ENCODE results near the gene KCNJ12.
"Not testable (repeated sequence)": the region's sequence is repeated elsewhere in the genome, so short reads cannot be mapped to it uniquely, and the experiment has no call there.

Gene KCNJ12

DNA sequence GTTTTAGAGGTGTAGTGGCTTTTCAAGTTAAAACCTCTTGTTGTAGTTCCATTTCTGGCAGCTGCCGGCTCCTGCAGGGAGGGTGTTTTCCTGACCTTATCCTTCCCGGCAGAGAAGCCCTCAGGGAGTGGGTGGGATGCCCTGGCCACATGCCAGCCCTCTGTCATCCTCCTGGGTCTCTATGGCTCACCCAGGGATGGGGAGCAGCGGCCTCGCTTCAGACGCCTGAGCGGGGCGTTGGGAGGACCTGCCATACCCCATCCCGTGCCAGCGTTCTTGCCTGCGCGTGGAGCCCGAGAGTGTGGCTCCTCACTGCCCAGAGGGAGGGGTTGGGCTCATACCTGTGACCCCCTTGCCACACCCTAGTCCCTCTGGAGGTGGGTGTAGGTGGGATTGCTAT is 11.9 kb downstream of the KCNJ12 start:
- no peak for DNase-seq

DNA sequence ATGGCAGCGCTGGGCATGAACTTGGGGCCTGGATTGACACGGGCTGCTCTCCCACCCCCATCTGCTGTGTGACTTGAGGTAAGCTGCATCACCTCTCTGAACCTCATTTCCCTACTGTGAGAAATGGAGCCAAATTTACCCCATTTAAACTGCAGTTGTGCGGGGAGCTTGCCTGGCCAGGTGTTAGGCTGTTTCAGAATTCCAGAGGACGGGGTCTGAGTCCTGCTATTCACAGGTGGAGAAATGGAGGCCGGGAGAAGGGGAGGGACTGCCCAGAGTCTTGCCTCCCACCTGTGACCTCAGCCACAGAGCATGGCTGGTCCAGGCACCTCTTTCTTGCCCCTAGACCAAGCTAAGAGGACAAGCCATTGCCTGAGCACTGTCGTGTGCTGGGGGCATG is 12.8 kb downstream of the KCNJ12 start:
- DNase-seq = no peak

- no peak for DNase-seq
Measured at GRCh38 chr17:21389394-21389793, 13.2 kb downstream of the KCNJ12 start.

GRCh38 chr17:21390294-21390693 is 14.1 kb downstream of the KCNJ12 start:
- no peak for DNase-seq

DNA sequence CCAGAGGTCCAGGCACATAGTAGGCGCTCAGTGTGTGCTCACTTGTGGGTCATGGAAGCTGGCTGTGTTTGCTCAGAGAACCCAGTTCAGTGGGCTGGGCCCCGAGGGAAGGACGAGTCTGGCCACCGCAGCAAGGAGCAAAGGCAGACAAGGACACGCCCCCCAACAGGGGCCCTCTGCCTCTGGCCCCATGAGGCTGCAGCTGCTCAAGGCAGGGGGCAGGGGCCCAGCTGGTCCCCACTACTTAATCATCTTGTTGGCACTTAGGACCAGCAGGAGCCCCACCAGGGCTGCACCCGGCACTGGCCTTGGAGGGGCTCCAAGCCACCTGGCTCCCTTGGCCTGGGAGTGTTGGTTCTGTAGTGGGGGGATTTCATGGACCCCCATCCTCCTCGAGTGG is 16.1 kb downstream of the KCNJ12 start:
- no peak for DNase-seq

DNA sequence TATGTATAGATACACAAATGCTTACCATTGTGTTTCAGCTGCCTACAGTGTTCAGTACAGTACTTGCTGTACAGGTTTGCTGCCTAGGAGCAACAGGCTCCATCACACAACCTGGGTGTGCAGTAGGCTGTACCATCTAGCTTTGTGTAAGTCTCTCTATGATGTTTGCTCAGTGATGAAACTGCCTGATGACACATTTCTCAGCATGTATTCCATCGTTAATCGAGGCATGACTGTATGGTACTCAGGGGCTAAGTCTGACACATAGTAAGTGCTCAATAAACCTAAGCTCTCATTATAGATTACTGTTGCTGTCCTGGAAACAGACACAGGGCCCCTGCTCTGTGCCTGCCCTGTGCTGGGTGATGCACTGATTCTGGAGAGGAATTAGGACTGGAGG is 18.1 kb downstream of the KCNJ12 start:
- DNase-seq = no peak

GRCh38 chr17:21395764-21396163 is 19.6 kb downstream of the KCNJ12 start:
- DNase-seq = no peak

DNA sequence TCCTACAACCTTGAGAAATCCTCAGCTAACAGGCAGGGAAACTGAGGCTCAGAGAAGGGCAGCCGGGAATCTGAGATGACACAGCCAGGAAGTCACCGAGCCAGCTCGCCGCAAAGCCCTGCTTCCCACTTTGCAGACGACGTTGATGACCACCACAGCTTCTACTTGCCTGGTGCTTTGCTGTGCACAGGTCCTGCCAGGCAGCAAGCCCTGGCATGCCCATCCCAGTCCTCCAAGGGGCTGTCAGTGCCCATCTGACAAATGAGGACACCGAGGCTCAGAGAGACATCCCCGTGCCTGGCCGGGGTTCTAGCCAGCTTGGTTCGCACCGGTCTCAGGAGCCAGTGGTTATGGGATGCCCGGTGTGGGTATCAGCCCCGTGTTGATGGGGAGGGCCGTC is 20.1 kb downstream of the KCNJ12 start:
- no peak for DNase-seq

DNA sequence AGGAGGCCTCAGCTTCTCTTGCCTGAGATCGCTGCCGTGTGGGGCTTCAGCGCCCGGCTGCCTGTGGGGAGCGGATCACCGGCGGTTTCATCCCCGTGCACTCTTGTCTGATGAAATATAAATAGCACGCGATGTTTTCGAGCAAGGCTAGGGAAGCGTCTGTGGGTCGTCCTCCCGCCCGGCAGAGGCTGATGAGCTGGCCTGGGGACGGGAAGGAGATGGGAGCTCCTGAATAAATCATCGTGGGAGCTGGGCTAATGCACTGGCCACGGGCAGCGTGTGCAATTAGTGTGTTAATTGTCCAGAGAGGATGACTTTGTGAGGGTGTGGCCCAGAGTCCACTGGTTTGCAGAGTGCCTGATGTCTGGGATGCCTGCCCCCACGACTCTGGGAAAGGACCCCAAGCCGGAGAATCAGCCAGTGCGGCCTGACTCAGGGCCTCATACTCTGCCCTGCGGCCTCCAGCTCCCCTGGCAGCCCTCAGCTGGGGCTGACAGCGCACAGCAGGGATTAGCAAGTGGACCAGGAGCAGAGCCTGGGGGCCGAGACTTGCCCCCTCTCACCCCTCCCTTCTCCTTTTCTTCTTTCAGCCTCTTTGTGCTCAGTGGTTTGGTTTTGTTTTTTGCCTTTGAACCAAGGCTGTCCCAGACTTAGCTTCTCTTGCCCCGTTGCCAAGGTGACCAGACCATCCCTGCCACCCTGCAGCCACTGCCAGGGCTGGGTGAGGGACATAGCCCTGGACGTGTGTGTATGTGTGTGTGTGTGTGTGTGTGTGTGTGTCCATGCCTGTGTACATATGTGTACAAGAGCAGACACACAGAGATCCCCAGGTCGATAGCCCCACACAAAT is 21.4 kb downstream of the KCNJ12 start:
- no peak for DNase-seq

GRCh38 chr17:21399474-21400186 is 23.5 kb downstream of the KCNJ12 start:
- DNase-seq = no peak

DNA sequence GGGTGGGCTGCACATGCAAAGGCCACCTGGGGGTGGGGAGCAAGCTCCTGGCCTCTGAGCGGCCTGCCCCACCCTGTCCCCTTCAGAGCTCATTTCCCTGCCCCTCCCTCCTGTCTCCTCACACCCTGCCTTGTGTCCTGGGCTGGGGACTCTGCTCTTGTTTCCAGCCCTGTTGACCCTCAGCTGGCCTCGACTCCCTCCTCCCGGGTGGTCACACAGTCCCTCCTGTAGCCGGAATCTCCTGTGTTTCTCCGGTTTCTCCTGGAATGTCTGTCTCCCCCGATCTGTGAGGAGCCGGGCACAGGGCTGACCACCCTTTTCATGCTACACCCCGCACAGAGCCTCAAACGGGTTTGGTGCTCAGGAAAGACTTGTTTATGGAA is 24.0 kb downstream of the KCNJ12 start:
- not testable (repeated sequence) for DNase-seq

GRCh38 chr17:21400816-21401593 is 24.8 kb downstream of the KCNJ12 start:
- DNase-seq = no peak

GRCh38 chr17:21402166-21402571 is 26.0 kb downstream of the KCNJ12 start:
- not testable (repeated sequence) for DNase-seq

DNA sequence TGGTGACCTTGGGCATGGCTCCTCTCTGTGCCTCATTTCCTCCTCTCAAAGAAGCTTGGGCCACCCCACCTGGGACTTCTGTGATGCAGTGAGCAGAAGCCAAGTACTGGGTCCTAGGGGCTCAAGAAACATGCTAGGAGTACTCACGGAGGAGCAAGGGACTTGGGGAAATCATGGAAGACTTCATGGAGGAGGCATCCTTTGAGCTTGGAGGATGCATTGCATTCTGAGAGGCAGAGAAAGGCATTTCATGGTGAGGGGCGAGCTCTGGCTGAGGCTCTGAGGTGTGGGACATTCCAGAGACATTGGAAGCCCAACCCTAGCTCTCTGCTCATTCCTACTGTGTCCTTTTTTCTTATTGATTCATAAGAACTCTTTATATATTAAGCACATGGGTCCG is 26.8 kb downstream of the KCNJ12 start:
- not testable (repeated sequence) for DNase-seq

DNA sequence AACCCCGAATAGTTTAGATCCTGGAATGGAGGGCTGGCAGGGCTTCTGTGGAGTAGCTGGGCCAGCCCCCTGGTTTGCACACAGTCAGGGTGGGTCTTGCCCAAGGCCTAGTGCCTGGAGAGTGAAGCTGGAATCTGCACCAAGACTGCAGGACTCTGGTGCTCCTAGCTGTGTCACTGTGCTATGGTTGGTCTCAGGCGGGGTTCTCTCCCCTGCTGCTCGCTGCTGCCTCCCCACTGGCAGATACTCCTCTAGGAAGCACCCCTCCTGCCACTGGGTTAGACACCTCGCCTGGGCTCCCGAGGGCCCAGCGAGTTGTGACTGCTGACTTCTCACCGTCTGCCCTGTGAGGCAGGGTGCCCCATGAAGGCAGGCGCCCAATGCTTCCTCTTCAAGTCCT is 27.9 kb downstream of the KCNJ12 start:
- DNase-seq = not testable (repeated sequence)

- not testable (repeated sequence) for DNase-seq
Measured at GRCh38 chr17:21404539-21404938, 28.4 kb downstream of the KCNJ12 start.

- DNase-seq = peak; percentile 3
Measured at GRCh38 chr17:21404956-21405731, 29.0 kb downstream of the KCNJ12 start.

GRCh38 chr17:21405904-21406400 is 29.8 kb downstream of the KCNJ12 start:
- DNase-seq = not testable (repeated sequence)

- DNase-seq = not testable (repeated sequence)
Measured at GRCh38 chr17:21406616-21407404, 30.7 kb downstream of the KCNJ12 start.

DNA sequence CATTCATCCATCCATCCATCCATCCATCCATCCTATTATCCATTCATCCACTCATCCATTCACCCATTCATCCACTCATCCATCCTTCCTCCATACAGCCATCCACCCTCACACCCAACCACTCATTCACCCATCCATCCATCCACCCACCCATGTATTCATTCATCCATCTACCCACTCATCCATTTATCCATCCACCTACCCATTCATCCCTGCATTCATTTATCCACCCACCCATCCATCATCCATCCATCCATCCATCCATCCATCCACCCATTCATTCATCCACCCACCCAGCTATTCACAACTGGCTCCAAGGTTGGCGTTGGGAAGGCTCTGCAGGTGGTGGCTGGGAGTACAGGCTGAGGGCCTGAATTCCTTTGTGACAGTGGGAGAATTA is 31.6 kb downstream of the KCNJ12 start:
- DNase-seq = not testable (repeated sequence)

DNA sequence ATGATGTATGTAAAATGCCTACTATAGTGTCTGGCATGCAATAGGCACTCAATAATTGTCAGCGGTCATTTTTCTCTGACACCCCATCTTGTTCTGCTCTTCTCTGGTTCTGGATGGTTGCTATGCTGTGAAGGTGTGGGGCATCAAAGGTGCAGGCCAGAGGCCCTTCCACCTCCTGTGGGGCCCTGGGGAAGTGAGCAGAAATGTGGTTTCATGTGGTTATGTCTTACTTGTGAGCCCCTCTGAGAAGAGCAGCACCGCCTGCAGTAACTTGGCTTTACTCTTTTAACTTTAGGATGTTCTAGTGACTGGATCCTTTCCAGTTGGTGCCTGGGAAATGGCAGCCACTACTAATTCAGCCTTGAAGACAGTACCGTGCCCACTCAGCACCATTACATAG is 32.1 kb downstream of the KCNJ12 start:
- not testable (repeated sequence) for DNase-seq
